NCI-H146 treated with DMSO at 0.1 percent for 48 hours (cell line): ENCODE data around the gene LRP1.

ENCODE experiments used
- DNase-seq: peaks from one replicate; lab custom pipeline; 2025; ENCODE audit not compliant: unreplicated experiment; lab: John Stamatoyannopoulos, UW

LRP1 gene

GRCh38 chr12:57234233-57234570 lies 105.9 kb downstream of the LRP1 start:
- DNase-seq: no peak

DNA sequence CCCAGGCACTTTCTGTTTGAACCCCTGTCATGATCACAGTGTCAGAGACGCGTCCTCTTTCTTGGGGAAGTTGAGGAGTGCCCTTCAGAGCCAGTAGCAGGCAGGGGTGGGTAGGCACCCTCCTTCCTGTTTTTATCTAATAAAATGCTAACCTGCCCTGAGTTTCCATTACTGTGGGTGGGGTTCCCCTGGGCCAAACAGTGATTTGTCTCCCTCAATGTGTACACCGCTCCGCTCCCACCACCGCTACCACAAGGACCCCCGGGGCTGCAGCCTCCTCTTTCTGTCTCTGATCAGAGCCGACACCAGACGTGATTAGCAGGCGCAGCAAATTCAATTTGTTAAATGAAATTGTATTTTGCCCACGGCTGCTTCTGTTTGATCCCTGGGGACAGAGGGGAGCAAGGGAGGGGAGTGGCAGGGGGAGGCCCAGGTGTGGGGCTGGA lies 106.3 kb downstream of the LRP1 start:
- no peak for DNase-seq

DNA sequence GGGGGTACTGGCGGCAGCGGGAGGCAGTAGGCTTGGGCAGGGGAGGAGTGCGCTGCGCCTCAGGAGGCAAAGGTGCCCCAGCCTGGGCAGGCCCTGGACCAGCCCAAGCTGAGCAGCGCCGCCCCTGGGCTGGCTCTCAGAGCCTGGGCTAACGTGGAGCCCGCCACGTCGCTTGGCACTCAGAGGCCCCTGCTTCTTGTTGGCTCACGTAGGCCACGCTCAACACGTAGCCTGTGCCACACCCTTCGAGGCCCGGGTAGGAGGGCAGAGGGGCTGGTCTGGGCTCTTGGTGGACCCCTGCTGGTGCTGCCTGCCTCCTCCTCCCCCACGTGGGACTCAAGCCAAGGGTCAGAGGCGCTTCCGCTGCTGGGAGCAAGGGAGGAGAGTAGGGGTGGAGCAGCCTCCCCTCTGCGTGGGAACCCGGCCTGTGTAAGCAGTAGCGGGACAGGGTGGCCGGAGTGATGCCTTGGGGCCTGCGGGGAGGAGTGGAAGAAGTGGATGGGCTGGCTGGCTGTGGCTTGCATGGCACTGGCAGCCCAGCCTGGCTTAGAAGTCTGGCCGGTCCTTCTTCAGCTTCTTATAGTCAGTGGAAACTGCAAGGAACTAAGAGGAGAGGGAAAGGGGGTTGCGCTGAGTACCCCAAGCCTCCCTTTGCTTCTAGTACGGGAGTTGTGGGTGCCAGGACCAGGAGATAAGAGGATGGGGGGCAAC lies 106.9 kb downstream of the LRP1 start:
- no peak for DNase-seq

DNA sequence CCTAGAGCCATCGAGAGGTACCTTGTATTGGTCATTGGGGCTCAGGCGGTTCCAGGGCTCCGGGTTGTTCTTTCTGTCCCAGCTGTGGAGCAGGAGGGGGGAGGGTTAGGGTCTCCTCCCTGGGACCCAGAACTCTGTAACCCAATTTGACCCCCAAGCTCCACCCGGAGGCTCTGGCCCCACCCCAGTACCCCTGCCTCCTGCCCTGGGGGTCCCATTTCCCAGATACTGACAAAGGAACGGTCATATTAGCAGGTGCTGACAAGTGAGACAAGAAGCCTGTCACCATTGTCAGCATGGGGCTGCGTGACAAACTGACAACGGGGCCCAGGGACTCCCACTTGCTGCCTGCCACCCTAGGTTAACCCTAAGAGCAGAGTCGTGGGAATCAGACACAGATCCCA lies 107.4 kb downstream of the LRP1 start:
- DNase-seq: no peak

DNA sequence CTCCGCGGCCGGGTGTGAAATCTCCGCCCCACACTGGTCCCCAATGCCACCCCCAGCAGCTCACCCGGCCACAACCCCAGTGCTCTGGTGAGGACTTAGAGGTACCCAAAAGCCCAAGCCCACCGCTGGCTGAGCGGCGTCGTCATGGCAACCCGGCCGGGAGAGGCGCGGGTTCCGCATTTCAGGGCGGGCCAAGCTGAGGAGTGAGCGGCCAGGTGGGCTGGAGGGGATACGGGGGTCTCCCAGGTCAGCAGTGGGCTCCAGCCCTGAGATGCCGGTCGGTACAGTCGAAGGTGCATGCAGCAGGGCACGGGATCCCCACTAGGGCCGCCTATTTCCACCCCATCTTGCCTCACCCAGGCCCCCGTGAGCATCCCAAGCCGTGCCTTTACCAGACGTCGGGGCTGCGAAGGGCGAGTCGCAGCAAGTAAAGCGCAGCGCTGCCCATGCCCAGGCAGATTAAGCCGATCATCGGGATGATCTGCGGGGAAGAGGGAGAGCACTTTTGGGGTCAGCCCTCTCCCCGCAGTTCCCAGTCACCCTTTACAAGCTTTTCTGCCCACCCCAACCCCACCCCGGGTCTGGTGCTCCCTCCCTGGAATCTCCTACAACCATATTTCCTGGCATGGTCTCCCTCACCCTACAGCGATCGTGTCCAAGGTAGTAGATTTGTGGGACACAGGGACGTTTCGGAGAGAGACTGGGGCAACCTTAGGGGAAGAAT lies 108.1 kb downstream of the LRP1 start:
- no peak for DNase-seq

- DNase-seq: no peak
These were observed 108.8 kb downstream of the LRP1 start for GRCh38 chr12:57236925-57237595.

DNA sequence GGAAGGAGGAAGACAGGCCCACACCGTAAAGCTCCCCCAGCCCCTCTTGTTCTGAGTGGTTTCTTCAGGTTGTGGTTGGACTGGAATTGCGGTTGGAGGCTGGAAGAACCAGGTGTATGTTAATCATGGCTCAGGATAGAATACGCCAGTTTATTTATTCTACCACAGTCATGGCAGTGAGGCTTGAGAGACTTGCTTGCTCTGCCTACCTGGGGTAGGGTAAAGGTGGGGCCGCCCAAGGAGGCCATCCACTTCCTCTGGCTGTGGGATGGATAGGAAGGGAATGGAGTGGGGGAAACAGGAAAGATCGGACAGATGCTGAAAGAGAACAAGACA lies 109.3 kb downstream of the LRP1 start:
- no peak for DNase-seq

DNA sequence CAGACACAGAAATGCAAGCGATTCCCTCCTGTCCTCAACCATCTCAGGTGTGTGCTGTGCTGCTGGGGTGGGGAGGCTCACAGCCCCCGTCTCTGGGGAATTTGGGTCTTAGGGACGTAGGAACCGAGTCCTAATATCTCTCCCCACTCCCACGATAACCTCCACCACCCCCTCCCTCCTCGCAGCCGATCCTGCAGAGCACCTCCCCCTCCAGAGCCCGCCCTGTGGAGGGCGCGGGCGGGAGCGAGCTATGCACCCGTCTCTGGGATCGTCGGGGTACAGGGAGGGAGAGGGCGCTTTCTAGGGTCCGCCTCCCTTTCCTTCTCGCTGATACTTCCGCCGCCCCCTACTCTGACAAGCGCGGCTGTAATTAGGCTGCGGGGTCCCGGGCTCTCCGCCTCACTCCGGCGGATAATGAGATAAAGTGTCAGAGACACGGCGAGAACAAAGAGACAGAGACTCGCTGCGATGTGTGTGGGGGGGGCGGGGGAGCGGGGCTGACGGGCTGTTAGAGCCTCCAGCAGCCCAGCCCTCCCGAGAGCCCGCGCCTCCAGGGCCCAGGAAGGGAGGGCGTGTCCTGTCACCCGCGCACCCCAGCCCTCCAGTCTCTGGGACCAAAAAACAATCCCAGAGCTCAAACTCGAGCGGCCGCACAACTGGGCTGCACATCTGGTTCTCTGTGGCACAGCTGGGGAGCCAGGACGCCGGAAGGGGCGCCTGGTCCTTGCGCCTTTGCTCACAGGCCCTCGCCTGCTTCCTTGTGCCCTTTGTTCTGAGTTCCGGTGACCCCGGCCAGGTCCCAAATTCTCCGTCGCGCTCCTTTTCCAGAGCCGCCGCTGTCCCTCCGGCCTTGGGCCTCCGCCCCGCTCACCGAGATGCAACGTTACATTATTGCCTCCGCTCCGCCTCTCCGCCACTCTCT lies 109.9 kb downstream of the LRP1 start:
- peak; percentile 14 for DNase-seq

GRCh38 chr12:57238854-57239554 lies 110.7 kb downstream of the LRP1 start:
- peak; percentile 61 for DNase-seq

DNA sequence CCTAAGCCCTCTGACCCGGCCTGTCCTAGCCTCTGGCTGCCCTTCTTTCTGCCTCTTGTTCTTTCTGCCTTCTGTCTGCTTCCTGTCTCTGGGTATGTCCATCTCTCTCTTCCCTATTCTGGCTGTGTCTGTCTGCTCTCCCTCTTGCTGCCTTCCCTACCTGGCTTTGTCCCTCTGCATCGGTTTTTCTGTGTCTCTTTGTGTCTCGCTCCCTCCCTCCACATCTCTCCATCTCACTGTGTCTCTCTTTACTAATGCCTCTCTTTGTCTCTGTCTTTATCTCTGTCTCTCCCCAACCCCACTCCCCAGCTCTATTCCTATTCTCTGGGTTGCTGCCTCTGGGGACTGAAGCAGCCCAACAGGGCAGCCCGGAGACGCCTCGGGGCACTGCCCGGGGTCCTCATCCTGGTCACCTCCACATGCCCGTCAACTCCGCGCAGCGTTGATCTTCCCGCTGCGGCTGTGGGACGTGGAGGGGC lies 111.3 kb downstream of the LRP1 start:
- peak; percentile 39 for DNase-seq

- DNase-seq: peak; percentile 67
These were observed 112.0 kb downstream of the LRP1 start for GRCh38 chr12:57240066-57240921.

DNA sequence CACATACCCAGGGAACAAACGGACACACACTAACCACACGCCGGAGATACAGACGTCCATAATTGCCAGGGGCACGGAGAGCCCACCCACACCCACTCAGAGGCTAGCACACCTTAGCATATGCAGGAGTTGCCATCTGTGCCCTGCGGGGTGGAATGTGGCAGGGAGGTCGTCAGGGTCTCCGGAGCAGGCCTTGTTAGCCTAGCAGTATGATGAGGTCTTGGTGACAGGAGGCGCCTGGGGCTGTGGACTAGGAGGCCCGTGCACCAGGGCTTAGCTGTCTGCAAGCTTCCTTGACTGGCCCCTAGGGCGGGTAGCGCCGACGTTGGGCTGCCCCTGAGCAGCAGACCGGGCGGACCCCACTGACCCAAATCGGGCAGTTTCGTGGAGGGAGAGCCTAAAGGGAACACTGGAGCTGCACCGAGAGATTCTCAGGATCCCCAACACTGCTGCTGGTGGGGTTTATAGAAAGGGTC lies 112.7 kb downstream of the LRP1 start:
- no peak for DNase-seq

DNA sequence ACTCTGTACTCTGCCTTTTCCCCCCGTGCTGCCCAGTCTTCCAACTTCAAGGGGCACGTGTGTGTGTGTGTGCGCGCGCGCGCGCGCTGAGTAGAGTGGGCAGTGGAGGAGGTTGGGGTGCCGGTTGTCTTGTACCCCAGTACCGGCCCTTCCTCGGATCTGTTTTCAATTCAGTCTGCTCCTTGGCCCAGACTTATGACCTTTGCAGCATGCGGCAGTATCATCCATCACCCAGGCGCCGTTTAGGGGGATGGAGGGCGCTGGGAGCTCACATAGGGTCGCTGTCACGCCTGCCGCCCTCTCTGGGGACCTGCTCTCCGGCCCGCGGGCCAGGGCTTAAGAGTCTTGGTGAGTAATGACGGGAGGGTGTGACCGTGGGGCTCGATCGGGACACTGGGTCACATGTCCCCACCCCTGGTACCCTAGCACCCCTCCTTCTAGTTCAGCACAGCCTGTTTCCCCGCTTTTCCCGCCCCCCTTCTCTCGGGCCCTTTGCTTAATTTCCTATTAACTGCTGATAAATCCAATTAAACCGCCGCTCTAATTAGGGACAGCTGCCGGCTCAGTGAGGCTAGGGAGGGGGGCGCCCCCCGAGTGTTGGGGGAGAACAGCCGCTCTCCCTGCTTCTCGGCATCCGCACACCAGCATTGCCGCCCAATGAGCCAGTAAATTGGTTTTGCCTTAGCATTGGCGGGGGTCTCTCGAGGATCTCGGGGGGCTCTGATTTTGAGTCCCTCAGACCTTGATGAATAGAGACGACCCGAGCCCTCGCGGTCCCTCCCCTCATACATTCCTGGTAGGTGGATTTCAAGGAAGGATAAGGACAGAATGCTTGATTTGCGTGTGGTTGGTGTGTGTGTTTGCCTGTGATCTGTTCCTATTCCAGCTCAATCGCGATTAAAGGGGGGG lies 113.4 kb downstream of the LRP1 start:
- no peak for DNase-seq

DNA sequence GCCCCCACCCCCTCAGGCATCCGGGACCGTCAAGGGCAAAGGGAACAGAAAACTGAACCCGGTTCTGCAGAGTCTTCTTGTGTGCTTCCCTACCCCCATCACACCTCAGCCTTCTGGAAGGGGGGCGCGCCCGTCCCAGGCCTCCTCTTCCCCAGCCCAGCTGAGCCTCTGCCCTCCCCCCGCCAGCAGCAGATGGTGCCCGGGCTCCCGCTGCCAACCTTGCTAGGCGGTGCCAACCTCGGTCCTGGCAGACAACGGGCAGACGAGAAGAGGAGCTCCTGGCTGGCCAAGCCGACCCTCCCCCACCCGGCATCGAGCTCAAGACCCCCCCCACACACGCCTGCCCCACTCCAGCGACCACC lies 114.0 kb downstream of the LRP1 start:
- no peak for DNase-seq

- DNase-seq: peak; percentile 76
These were observed 114.6 kb downstream of the LRP1 start for GRCh38 chr12:57242691-57243454.

DNA sequence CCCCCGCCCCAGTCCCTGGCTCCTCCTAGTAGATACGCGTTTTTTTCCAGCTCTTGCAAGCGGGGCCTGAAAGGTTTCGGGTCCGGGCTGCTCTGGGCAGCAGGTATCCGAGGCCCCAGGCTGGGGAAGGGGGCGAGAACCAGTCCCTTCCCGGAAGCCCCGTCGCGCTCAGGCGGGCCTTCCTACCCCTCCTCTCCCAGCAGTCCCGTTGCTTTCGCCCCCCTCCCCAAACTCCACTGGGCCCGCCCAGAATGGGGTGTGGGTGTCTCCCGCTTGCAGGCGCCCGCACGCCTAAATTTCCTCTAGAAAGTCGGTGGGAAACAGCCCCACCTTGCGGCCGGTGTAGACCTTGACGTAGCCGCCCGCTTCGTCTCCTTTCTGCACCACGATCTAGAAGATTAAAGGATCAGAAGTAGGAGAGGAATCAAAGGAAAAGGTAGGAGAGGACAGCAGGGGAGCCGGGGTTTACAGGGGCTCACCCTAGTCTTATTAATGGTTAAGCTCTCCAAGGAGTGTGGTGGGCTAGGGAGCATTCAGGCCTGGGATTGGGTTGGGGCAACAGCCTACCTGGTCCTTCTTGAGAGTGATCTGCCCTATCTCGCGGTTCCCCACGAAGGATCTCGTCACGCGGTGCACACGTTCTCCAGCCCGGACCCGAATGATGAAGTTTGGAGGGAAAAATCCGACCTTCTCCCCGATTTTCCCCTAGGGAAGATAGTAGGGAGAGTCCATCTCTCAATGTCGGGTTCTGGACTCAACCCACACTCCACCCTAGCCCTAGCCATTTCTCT lies 115.4 kb downstream of the LRP1 start:
- peak; percentile 63 for DNase-seq

GRCh38 chr12:57244312-57244696 lies 116.0 kb downstream of the LRP1 start:
- no peak for DNase-seq
